A549 treated with Hydrocortisone at 1 μM for 4 hours (cell line): Measurements from ENCODE around the gene ITPK1. TPM values are rescaled to one million over a fixed set of nuclear protein-coding genes. Genes with fewer than 3 reads are reported as not detected.

Experiments used
- total RNA-seq: library from RNA; stranded (reverse); fragments of 200-300 nt; extraction: Qiagen RNA extraction; gene quantifications from 5 replicates; pipeline ENCODE4 v1.2.3, GENCODE V29; 2022

The ITPK1 gene
- total RNA-seq: 55.9 to 68.6 TPM (median 60.3 TPM) in 5 replicates

DNA sequence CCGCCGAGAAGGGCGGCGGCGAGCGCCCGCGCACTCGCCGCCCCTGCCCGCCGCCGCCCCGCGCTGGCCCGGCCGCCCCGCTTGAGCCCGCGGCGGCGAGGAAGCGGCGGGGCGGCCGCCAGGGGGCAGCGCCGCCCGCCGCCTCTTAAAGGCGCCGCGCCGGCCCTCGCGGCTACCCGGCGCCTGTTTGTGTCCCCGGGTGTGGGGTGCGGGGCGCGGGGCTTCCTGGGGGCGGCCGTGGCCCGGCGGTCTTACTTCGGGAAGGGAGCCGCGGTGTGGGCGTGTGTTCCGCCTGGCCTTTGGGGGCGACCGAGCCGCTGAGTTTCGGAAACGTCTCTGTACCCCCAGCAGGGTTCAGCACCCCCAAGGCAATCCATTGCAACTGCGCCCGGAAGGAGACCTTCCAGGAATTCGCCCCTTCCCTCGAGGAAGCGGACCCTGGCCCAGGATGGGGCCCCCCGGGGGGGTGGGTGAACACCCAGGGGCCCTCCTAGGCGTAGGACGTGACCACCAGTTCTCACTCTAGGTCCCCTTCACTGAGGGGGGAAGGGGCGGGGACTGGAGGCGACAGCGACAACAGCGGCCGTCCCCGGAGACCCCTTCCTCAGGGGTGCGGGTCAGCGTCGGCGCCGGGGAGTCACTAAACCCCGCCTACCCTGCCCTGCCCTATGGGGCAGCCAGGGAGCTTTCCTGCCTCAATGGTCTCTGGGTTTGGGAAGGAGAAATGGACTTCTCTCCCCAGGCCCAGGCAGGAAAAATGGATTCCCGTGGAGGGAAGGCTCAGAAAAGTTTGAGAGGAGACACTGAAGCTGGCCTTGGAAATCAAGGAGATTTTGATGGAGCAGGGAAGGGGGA is at the start of gene ITPK1:
TSS of gene ITPK1 (minus strand) at position 105 of the 855 bp plus-strand sequence. CDS start 762 bp downstream, outside the sequence.

DNA sequence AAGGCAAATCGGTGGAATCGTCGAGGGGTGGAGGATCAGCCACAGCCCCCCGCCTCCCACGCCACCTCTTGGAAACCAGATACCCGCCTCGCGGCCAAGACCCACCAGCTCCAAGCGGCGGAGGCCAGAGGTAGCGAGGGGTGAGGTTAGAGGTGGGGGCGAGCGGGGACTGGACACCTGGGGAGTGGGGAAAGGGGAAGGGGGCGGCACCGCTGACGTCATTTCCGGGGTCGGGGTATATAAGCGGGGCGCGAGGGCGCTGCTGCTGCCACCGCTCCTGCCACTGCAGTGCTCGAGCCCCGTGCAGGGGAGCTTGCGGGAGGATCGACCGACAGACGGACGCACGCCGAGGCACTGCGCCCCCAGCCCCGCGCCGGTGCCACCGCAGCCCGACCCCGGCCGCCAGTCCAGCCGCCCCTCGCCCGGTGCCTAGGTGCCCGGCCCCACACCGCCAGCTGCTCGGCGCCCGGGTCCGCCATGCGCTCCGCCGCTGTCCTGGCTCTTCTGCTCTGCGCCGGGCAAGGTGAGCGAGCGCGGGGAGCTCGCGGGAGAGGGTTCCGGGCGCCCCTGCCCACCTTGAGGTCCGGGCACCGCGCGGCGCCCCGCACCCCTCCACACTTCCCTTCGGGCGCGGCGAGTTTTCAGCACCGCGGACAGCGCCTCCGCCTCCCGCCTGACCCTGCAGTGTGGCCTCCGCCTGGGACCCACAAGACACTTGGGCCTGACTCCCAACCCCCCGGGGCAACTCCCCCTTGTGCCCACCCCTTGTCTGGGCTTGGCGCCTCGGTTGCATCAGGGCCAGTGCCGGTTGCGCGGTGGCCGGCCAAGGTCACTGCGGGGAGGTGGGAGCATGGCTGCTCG is 192.6 kb downstream of the ITPK1 start, which contains the start of gene CHGA:
TSS of gene CHGA (plus strand) at position 268 of the 861 bp plus-strand sequence. CDS start at position 478, 210 bp downstream.

Other genes with a start within 250 kb of the ITPK1 start
- gene CHGA, start 192.8 kb downstream of the ITPK1 start, total RNA-seq: 1.3 to 1.7 TPM (median 1.5 TPM) in 5 replicates
- gene MOAP1, start 69.0 kb upstream of the ITPK1 start, total RNA-seq: 11.5 to 15.5 TPM (median 13.8 TPM) in 5 replicates
- 30.8 to 36.8 TPM (median 34.0 TPM) in 5 replicates for gene LYSET, start 69.4 kb upstream of the ITPK1 start, total RNA-seq
- gene GON7, start 91.1 kb upstream of the ITPK1 start, total RNA-seq: 14.1 to 16.7 TPM (median 14.7 TPM) in 5 replicates
- gene UBR7, start 91.3 kb upstream of the ITPK1 start, total RNA-seq: 22.4 to 33.7 TPM (median 24.8 TPM) in 5 replicates
- gene BTBD7, start 217.1 kb upstream of the ITPK1 start, total RNA-seq: 10.3 to 13.5 TPM (median 11.6 TPM) in 5 replicates
- gene COX8C, start 231.3 kb upstream of the ITPK1 start, total RNA-seq: not detected in 5 replicates